GM23338 (cell line): Measurements from ENCODE around the gene AGFG1. TPM values are rescaled to one million over a fixed set of nuclear protein-coding genes. Genes with fewer than 3 reads are reported as not detected.

Experiments used
- ATAC-seq: fragments of 200-7000 bp; cut with Tn5 transposase; 3 replicates; pipeline ENCODE4 v1.9.1; 2020
- DNase-seq: peaks from one replicate; pipeline ENCODE4 v3.0.0-alpha.2; 2015; ENCODE audit warnings: low spot score
- H2AFZ ChIP-seq: fragments of 200-600 bp; sonication (generic); 2 replicates; pipeline ENCODE4 v1.8.0; 2016; ENCODE audit warnings: antibody characterized with exemption, mild to moderate bottlenecking, moderate library complexity
- H3F3A ChIP-seq: fragments of 200-600 bp; sonication (generic); replicated peaks from 2 replicates; pipeline ENCODE4 v1.8.0; 2017; ENCODE audit warnings: antibody characterized with exemption, mixed run types, low read depth
- H3K27ac ChIP-seq: fragments of 200-600 bp; sonication (generic); 2 replicates; pipeline ENCODE4 v1.6.1; 2016; ENCODE audit warnings: low read depth
- H3K27me3 ChIP-seq: fragments of 200-600 bp; sonication (generic); 2 replicates; pipeline ENCODE4 v1.8.0; 2016; ENCODE audit warnings: mild to moderate bottlenecking, mixed run types, moderate library complexity; ENCODE audit not compliant: insufficient read depth
- H3K36me3 ChIP-seq: fragments of 200-600 bp; sonication (generic); 2 replicates; pipeline ENCODE4 v1.8.0; 2016; ENCODE audit warnings: mild to moderate bottlenecking; ENCODE audit not compliant: insufficient read depth
- H3K4me1 ChIP-seq: fragments of 200-600 bp; sonication (generic); 2 replicates; pipeline ENCODE4 v1.8.0; 2016; ENCODE audit warnings: mild to moderate bottlenecking, moderate library complexity; ENCODE audit not compliant: insufficient read depth
- H3K4me2 ChIP-seq: fragments of 200-600 bp; sonication (generic); 2 replicates; pipeline ENCODE4 v1.7.1; 2017; ENCODE audit warnings: mixed run types
- H3K4me3 ChIP-seq: fragments of 200-600 bp; sonication (generic); 2 replicates; pipeline ENCODE4 v1.6.1; 2016; ENCODE audit warnings: mixed run types
- H3K79me2 ChIP-seq: fragments of 200-600 bp; sonication (generic); replicated peaks from 2 replicates; pipeline ENCODE4 v1.8.0; 2017; ENCODE audit warnings: mild to moderate bottlenecking; ENCODE audit not compliant: insufficient read depth
- H3K9me2 ChIP-seq: fragments of 200-600 bp; sonication (generic); 2 replicates; pipeline ENCODE4 v1.8.0; 2017; ENCODE audit not compliant: insufficient read depth
- H4K20me1 ChIP-seq: fragments of 200-600 bp; sonication (generic); replicated peaks from 2 replicates; pipeline ENCODE4 v1.8.0; 2017; ENCODE audit warnings: mild to moderate bottlenecking; ENCODE audit not compliant: insufficient read depth
- H3K27ac Mint-ChIP-seq: 2 replicates; pipeline ENCODE4 v1.8.0; 2020; ENCODE audit warnings: inconsistent platforms, mild to moderate bottlenecking, moderate library complexity, mixed read lengths
- H3K27me3 Mint-ChIP-seq: 3 replicates; pipeline ENCODE4 v1.8.0; 2022; ENCODE audit warnings: low read depth, mild to moderate bottlenecking, moderate library complexity, mixed read lengths, inconsistent platforms; ENCODE audit not compliant: insufficient read depth, poor library complexity
- H3K36me3 Mint-ChIP-seq: 3 replicates; pipeline ENCODE4 v1.8.0; 2021; ENCODE audit warnings: low read depth, mild to moderate bottlenecking, inconsistent platforms, moderate library complexity, mixed read lengths
- H3K4me1 Mint-ChIP-seq: 3 replicates; pipeline ENCODE4 v1.8.0; 2020; ENCODE audit warnings: mild to moderate bottlenecking, inconsistent platforms, mixed read lengths
- H3K4me3 Mint-ChIP-seq: 3 replicates; pipeline ENCODE4 v1.8.0; 2021; ENCODE audit warnings: moderate library complexity, mild to moderate bottlenecking, inconsistent platforms, mixed read lengths
- H3K9me3 Mint-ChIP-seq: 3 replicates; pipeline ENCODE4 v1.8.0; 2020; ENCODE audit warnings: moderate library complexity, mild to moderate bottlenecking, inconsistent platforms, mixed read lengths
- CREB1 ChIP-seq: fragments of 250-450 bp; sonication (Bioruptor Pico); IDR thresholded peaks from 2 replicates; pipeline ENCODE4 v1.5.0; 2020; ENCODE audit warnings: low read depth, mild to moderate bottlenecking, moderate library complexity
- EZH2 ChIP-seq: fragments of 200-600 bp; sonication (generic); IDR thresholded peaks from one replicate; pipeline ENCODE4 v1.8.0; 2017; ENCODE audit warnings: antibody characterized with exemption, mild to moderate bottlenecking, low read depth; ENCODE audit not compliant: unreplicated experiment
- EZH2phosphoT487 ChIP-seq: fragments of 200-600 bp; sonication (generic); IDR thresholded peaks from one replicate; pipeline ENCODE4 v1.8.1; 2018; ENCODE audit warnings: antibody characterized with exemption; ENCODE audit not compliant: unreplicated experiment
- JUNB ChIP-seq: IDR thresholded peaks from one replicate; pipeline ENCODE4 v1.6.1; 2016; ENCODE audit warnings: antibody characterized with exemption; ENCODE audit not compliant: unreplicated experiment
- POLR2AphosphoS5 ChIP-seq: IDR thresholded peaks from 2 replicates; pipeline ENCODE4 v1.6.1; 2016; ENCODE audit warnings: antibody characterized with exemption, low read depth
- STAT1 ChIP-seq: IDR thresholded peaks from one replicate; pipeline ENCODE4 v1.6.1; 2016; ENCODE audit warnings: antibody characterized with exemption; ENCODE audit not compliant: unreplicated experiment
- ZNF114 ChIP-seq: fragments of 250-450 bp; sonication (Bioruptor Pico); IDR thresholded peaks from 2 replicates; pipeline ENCODE4 v1.5.0; 2020; ENCODE audit warnings: mild to moderate bottlenecking, moderate library complexity
- ZNF331 ChIP-seq: fragments of 250-450 bp; sonication (Bioruptor Pico); IDR thresholded peaks from 2 replicates; pipeline ENCODE4 v1.5.0; 2020; ENCODE audit warnings: low read depth, mild to moderate bottlenecking, moderate library complexity
- polyA plus RNA-seq: library from polyadenylated mRNA; unstranded; fragments of >200 nt; fragmentation: Nextera tagmentation; extraction: Ambion mirVana; gene quantifications from 2 replicates; pipeline ENCODE4 v1.2.1, GENCODE V29; 2016
- total RNA-seq: library from RNA; depleted of rRNA; stranded (reverse); fragments of >200 nt; shearing (Covaris generic); gene quantifications from 2 replicates; pipeline ENCODE4 v1.2.3, GENCODE V29; 2014
- TF ChIP-seq, protein P1 (sequence below): fragments of 250-450 bp; sonication (Bioruptor Pico); IDR thresholded peaks from 2 replicates; pipeline ENCODE4 v1.5.0; 2020; ENCODE audit warnings: mild to moderate bottlenecking, moderate library complexity
- TF ChIP-seq, protein P2 (sequence below): IDR thresholded peaks from one replicate; pipeline ENCODE4 v1.6.1; 2018; ENCODE audit warnings: antibody characterized with exemption; ENCODE audit not compliant: unreplicated experiment
- TF ChIP-seq, protein P3 (sequence below), 2 experiments: fragments of 200-600 bp in 1 of 2; sonication (generic) in 1 of 2; conservative IDR thresholded peaks; 2 replicates each; pipeline versions ENCODE4 v1.5.1 to v1.6.1; 2016 to 2017; ENCODE audit warnings: antibody characterized with exemption in 2 of 2, low read depth in 2 of 2, mild to moderate bottlenecking in 2 of 2, moderate library complexity in 1 of 2

Gene AGFG1
- total and polyA plus RNA-seq, 2 experiments from 2014 or later, result 14.5 to 113 TPM

DNA sequence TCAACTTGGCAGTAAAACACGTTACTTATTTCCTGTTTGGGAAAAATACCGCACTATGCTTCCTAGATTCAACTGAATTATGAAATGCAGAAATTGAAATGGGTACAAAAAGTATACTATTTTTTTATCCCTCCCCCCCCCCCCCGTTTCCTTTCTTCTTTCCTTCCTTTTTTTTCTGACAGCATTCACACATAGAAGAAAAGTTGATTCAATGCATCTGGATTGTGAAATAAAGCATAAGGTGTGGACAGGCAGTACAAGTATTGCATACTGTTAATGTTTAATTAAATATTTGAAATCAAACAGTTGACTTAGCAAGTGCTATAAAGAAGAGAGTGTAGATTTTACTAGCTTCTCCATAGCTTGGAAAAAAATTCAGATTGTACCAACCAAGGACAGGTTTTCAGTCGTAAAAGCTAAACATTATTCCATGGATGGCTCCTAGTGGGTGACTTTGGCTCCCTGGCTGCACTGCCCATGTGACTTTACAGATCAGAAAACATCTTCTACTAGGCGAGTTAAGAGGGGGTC, 21.6 kb upstream of the AGFG1 start (continued):
- TF ChIP-seq ZNF114 (CRISPR knock-in tag), result no peak

DNA sequence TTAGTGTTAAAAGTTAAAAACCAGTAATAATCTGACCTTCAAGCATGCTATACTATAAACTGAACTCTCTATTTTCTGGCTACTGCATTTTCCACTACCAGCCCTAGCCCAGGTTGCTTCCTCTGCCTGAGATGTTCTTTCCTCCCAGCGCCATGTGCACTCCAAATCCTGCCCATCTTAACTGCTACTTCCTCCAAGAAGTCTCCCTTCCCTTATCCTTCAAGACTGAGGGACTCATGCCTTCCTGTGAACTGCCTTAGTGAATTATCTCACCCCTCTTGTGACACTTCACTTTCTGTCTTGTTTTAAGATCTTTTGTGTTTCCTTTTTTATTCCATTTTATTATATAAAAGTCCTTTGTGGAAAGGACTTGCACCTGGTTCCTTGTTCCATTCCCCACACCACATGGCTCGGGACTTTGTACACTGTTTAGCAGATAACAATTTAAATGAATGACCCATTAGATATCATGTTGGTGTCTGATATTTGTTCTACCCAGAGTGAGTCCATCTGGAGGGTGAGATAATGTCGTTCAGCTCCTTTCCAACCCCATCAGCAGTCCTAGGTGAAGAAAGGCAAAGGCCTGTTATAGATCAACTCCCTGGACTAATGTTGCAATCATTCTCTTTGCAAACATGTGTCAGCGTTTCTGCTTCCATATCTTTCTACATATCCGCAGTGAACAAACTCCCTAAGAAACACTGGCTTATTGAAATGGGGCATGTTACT, 20.9 kb upstream of the AGFG1 start:
- H3K27me3 ChIP-seq, result no peaks in the 10 kb centered on the region
- Mint-ChIP-seq H3K27ac (no peak overlapping the region), H3K36me3 (no peaks in the 10 kb centered on the region), H3K4me1 (peaks cover 9% of the 10 kb centered on the region), H3K4me3 (no peak overlapping the region), H3K9me3 (no peaks in the 10 kb centered on the region; the same call in 2 of the 3 replicates), H3K27me3 (peaks cover 5% of the 10 kb centered on the region)
- peak overlapping the region; percentile 63 for H2AFZ ChIP-seq
- ATAC-seq (no peak), DNase-seq (no peak)
- H4K20me1 ChIP-seq, result no peaks in the 10 kb centered on the region
- no peak for TF ChIP-seq EZH2
- TF ChIP-seq, protein P1, sequence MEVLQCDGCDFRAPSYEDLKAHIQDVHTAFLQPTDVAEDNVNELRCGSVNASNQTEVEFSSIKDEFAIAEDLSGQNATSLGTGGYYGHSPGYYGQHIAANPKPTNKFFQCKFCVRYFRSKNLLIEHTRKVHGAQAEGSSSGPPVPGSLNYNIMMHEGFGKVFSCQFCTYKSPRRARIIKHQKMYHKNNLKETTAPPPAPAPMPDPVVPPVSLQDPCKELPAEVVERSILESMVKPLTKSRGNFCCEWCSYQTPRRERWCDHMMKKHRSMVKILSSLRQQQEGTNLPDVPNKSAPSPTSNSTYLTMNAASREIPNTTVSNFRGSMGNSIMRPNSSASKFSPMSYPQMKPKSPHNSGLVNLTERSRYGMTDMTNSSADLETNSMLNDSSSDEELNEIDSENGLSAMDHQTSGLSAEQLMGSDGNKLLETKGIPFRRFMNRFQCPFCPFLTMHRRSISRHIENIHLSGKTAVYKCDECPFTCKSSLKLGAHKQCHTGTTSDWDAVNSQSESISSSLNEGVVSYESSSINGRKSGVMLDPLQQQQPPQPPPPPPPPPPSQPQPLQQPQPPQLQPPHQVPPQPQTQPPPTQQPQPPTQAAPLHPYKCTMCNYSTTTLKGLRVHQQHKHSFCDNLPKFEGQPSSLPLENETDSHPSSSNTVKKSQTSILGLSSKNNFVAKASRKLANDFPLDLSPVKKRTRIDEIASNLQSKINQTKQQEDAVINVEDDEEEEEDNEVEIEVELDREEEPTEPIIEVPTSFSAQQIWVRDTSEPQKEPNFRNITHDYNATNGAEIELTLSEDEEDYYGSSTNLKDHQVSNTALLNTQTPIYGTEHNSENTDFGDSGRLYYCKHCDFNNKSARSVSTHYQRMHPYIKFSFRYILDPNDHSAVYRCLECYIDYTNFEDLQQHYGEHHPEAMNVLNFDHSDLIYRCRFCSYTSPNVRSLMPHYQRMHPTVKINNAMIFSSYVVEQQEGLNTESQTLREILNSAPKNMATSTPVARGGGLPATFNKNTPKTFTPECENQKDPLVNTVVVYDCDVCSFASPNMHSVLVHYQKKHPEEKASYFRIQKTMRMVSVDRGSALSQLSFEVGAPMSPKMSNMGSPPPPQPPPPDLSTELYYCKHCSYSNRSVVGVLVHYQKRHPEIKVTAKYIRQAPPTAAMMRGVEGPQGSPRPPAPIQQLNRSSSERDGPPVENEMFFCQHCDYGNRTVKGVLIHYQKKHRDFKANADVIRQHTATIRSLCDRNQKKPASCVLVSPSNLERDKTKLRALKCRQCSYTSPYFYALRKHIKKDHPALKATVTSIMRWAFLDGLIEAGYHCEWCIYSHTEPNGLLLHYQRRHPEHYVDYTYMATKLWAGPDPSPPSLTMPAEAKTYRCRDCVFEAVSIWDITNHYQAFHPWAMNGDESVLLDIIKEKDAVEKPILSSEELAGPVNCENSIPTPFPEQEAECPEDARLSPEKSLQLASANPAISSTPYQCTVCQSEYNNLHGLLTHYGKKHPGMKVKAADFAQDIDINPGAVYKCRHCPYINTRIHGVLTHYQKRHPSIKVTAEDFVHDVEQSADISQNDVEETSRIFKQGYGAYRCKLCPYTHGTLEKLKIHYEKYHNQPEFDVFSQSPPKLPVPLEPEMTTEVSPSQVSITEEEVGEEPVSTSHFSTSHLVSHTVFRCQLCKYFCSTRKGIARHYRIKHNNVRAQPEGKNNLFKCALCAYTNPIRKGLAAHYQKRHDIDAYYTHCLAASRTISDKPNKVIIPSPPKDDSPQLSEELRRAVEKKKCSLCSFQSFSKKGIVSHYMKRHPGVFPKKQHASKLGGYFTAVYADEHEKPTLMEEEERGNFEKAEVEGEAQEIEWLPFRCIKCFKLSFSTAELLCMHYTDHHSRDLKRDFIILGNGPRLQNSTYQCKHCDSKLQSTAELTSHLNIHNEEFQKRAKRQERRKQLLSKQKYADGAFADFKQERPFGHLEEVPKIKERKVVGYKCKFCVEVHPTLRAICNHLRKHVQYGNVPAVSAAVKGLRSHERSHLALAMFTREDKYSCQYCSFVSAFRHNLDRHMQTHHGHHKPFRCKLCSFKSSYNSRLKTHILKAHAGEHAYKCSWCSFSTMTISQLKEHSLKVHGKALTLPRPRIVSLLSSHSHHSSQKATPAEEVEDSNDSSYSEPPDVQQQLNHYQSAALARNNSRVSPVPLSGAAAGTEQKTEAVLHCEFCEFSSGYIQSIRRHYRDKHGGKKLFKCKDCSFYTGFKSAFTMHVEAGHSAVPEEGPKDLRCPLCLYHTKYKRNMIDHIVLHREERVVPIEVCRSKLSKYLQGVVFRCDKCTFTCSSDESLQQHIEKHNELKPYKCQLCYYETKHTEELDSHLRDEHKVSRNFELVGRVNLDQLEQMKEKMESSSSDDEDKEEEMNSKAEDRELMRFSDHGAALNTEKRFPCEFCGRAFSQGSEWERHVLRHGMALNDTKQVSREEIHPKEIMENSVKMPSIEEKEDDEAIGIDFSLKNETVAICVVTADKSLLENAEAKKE (CRISPR knock-in tag), result no peak
- no peak for TF ChIP-seq ZNF331
- no peak for TF ChIP-seq POLR2AphosphoS5
- no peak for TF ChIP-seq CREB1 (CRISPR knock-in tag)
- TF ChIP-seq STAT1, result no peak
- TF ChIP-seq, protein P2, sequence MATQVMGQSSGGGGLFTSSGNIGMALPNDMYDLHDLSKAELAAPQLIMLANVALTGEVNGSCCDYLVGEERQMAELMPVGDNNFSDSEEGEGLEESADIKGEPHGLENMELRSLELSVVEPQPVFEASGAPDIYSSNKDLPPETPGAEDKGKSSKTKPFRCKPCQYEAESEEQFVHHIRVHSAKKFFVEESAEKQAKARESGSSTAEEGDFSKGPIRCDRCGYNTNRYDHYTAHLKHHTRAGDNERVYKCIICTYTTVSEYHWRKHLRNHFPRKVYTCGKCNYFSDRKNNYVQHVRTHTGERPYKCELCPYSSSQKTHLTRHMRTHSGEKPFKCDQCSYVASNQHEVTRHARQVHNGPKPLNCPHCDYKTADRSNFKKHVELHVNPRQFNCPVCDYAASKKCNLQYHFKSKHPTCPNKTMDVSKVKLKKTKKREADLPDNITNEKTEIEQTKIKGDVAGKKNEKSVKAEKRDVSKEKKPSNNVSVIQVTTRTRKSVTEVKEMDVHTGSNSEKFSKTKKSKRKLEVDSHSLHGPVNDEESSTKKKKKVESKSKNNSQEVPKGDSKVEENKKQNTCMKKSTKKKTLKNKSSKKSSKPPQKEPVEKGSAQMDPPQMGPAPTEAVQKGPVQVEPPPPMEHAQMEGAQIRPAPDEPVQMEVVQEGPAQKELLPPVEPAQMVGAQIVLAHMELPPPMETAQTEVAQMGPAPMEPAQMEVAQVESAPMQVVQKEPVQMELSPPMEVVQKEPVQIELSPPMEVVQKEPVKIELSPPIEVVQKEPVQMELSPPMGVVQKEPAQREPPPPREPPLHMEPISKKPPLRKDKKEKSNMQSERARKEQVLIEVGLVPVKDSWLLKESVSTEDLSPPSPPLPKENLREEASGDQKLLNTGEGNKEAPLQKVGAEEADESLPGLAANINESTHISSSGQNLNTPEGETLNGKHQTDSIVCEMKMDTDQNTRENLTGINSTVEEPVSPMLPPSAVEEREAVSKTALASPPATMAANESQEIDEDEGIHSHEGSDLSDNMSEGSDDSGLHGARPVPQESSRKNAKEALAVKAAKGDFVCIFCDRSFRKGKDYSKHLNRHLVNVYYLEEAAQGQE, result no peak
- TF ChIP-seq, protein P3, sequence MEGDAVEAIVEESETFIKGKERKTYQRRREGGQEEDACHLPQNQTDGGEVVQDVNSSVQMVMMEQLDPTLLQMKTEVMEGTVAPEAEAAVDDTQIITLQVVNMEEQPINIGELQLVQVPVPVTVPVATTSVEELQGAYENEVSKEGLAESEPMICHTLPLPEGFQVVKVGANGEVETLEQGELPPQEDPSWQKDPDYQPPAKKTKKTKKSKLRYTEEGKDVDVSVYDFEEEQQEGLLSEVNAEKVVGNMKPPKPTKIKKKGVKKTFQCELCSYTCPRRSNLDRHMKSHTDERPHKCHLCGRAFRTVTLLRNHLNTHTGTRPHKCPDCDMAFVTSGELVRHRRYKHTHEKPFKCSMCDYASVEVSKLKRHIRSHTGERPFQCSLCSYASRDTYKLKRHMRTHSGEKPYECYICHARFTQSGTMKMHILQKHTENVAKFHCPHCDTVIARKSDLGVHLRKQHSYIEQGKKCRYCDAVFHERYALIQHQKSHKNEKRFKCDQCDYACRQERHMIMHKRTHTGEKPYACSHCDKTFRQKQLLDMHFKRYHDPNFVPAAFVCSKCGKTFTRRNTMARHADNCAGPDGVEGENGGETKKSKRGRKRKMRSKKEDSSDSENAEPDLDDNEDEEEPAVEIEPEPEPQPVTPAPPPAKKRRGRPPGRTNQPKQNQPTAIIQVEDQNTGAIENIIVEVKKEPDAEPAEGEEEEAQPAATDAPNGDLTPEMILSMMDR (conservative IDR thresholded peaks at IDR 0.05; ENCODE audit: low read depth in 2 of 2), result no peak
- TF ChIP-seq EZH2phosphoT487, result no peak
- TF ChIP-seq JUNB, result no peak
- 0 out of 2 replicates have a peak, but pooled peaks cover 4% of the 10 kb centered on the region for H3K4me1 ChIP-seq
- H3K4me3 ChIP-seq, result no peak overlapping the region
- H3K79me2 ChIP-seq, result no peaks in the 10 kb centered on the region
- no peak overlapping the region for H3K27ac ChIP-seq
- no peaks in the 10 kb centered on the region for H3F3A ChIP-seq
- H3K4me2 ChIP-seq, result no peak overlapping the region
- no peaks in the 10 kb centered on the region for H3K9me2 ChIP-seq
- H3K36me3 ChIP-seq, result no peaks in the 10 kb centered on the region
